OCI-M2 (cell line): ENCODE measurements around the gene RBKS.
"Not testable (repeated sequence)": the region's sequence is repeated elsewhere in the genome, so short reads cannot be mapped to it uniquely, and the experiment has no call there.

Experiments
- DNase-seq: peaks from one replicate; lab custom pipeline; 2025; ENCODE audit not compliant: unreplicated experiment; lab: John Stamatoyannopoulos, UW

RBKS gene

DNA sequence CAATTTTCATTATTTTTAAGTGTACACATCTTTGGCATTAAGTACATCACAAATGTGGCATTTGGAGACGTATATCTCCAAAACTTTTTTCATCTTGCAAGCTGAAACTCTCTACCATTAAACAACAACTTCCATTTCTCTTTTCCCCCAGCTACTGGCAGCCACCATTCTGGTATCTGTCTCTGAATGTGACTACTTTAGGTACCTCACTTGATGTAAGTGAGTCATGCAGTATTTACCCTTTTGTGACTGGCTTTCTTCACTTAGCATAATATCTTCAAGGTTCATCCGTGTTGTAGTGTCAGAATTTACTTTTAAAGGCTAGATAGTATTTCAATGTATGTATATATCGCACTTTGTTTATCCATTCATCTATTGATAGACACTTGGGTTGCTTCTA, 17.4 kb upstream of the RBKS start:
- DNase-seq, result no peak

DNA sequence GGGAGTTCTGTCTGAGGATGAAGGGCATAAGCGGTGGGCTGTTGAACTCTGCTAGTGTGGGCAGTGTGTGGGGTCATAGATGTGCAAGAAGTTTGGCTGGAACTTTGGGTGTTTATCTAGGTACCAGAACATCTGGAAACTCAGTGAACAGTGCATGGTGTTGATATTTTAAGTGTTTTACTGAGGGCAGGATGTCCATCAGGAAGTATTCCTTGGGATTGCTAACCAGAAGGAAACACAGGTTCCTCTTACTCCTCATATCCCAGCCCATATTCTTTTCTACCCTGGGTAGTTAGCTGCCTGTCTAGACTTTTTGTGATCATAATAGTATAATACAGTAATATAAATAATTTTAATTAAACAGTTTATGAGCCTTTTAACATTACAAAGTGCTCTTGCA, 15.9 kb upstream of the RBKS start:
- no peak for DNase-seq

- DNase-seq, result no peak
These were observed 14.1 kb upstream of the RBKS start for GRCh38 chr2:27904405-27904665.

DNA sequence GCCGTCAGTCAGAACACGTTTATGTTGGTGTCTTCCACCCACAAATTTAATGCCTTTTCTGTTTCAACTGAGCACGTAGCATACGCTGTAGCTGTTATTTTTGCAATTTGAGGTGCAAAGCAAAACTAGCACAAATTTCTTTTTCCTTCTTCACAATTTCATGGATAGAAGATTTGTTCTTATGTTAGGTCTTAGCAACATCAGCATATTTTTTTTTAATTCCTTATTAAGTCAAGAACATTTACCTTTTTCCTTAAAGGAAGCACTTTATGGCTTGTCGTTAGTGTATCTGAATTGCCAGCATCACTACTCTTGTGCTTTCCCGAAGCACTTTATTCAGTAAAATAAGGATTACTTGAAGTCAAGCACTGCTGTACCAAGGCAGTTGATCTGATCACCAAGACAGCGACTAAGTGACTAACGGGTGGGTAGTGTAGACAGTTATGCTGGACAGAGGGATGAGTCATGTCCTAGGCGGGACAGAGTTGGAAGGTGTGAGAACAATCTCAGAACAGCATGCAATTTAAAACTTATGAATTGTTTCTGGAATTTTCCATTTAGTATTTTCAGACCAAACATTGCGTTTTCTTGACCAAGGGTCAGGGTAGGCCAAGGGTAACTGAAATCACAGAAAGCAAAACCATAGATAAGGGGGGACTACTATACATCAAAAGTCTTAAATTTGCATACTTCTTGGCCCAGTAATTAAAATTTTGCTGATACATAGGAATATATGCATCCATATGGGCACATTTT, 13.6 kb upstream of the RBKS start:
- DNase-seq, result no peak

- DNase-seq, result no peak
These were observed 12.8 kb upstream of the RBKS start for GRCh38 chr2:27903018-27903417.

- no peak for DNase-seq
These were observed 11.9 kb upstream of the RBKS start for GRCh38 chr2:27902098-27902497.

DNA sequence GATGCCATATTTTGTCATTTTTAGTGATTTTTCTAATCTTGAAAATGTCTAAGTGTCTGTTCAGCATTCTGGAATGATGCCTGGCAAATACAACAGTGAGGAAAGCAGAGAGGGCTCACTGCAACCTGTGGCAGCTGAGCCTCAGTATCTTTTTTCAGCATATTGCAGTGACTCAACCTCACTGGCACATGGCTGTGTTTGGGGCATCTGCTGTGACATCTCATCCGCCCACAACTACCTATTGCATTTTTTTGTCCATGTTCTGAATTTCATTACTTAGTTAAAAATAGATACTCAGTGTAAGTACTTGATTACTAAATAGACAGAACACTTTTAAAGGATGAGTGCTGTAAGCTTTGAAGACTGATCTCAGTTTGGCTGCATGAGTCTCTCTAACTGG, 11.0 kb upstream of the RBKS start:
- no peak for DNase-seq

GRCh38 chr2:27897717-27898116, 7.5 kb upstream of the RBKS start:
- no peak for DNase-seq

GRCh38 chr2:27893006-27893405, 2.8 kb upstream of the RBKS start:
- DNase-seq, result no peak

GRCh38 chr2:27891673-27892105, 1.5 kb upstream of the RBKS start:
- no peak for DNase-seq

GRCh38 chr2:27890924-27891672, 911 bp upstream of the RBKS start:
- no peak for DNase-seq

DNA sequence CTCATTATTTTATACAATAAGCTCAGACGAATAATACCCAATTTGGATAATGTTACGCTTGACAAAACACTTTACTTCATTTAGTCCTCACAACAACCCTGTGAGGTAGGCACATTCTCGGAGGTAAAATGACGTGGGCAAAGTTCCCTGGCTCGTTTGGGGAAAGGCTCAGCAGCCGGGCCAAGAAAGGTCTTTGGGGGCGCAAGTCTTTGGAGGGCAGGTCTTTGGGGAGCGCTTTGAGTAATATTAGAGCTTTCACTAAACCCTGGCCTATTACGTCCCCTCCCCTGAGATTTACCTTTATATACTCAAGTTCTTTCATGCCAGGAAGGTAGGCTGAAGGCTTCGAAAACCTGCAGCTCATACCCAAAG, 427 bp downstream of the RBKS start:
- DNase-seq, result no peak

DNA sequence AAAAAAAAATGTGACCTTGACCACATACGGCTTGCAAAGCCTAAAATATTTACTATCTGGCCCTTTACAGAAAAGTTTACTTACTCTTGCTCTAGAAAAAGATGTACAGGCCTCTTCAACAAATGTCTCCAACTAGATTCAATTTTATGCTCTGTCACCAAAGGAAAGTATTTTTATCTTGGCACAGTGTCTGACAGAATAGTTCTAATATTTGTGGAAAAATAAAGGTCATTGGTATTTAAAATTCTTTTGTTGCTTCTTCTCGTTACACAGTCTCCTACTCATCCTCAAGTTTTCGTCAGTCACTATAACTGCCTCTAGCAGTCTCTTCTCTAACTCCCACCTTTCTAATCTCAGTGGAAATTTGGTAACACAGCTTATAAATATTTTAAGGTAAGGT, 1.4 kb downstream of the RBKS start:
- DNase-seq, result no peak

- DNase-seq, result no peak
These were observed 2.4 kb downstream of the RBKS start for GRCh38 chr2:27887830-27888229.

DNA sequence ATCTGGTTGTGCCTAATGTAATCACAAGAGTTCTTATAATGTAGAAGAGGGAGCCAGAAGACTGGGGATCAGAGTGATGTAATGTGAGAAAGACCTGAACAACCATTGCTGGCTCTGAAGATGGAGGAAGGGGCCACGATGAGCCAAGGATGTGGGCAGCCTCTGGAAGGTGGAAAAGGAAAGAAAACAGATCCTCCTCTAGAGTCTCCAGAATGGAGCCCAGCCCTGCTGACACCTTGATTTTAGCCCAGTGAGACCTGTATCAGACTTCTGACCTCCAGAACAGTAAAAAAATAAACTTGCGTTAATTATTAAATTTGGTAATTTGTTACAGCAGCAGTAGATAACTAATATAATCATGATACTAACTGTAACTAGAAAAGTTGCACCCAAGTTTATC, 3.1 kb downstream of the RBKS start:
- no peak for DNase-seq

- no peak for DNase-seq
These were observed 3.9 kb downstream of the RBKS start for GRCh38 chr2:27886322-27886721.

- DNase-seq, result no peak
These were observed 4.5 kb downstream of the RBKS start for GRCh38 chr2:27885661-27886060.

DNA sequence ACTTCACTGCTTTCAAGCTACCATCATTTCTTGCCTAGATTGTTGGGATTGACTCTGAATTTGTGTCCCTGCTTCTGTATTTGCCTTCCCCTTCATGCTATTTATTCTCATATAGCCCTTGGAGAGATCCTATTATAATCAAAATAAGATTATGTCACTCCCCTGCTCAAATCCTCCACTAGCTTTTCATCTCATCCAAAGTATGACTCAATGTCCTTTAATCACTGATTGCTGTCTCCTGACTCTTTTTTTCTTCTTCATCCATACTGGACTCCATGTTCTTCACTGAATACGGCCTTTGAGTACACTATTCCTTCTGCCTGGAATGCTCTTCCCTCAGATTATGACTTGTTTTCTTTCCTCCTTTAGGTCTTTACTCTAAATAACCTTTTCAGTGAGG, 5.0 kb downstream of the RBKS start:
- no peak for DNase-seq

DNA sequence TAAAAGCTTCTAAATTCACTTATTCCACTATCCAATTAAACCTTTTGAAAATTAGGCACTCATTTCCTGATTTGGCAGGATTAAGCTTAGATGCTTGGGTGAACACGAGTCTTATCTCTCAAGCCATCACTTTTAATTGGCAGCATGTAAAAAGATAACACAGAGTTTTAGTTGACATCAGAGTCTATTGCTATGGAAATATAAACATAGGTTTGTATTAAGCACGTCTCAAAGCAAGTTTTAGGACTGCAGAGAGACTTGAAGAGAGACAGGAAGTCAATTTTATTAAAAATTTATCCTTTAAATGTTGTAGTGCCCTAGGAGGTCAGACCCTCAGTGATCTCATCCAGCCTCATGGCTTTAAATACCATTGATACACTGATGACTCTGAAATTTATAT, 5.6 kb downstream of the RBKS start:
- DNase-seq, result no peak

GRCh38 chr2:27882584-27882922, 7.6 kb downstream of the RBKS start:
- DNase-seq, result not testable (repeated sequence)

DNA sequence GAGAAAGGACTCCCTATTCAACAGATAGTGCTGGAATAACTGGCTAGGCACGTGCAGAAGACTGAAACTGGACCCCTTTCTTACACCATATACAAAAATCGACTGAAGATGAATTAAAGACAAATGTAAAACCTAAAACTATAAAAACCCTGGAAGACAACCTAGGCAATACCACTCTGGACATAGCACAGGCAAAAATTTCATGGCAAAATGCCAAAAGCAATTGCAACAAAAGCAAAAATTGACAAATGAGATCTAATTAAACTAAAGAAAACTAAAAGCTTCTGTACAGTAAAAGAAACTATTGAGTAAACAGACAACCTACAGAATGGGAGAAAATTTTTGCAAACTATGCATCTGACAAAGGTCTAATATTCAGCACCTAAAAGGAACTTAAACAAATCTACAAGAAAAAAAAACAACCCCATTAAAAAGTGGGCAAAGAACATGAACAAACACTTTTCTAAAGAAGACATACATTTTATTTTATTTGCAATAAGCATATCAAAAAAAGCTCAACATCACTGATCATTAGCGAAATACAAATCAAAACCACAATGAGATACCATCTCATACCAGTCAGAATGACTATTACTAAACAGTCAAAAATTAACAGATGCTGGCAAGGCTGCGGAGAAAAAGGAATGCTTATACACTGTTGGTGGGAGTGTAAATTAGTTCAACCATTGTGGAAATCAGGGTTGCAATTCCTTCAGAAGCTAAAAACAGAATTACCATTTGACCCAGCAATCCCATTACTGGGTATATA, 8.2 kb downstream of the RBKS start:
- not testable (repeated sequence) for DNase-seq

DNA sequence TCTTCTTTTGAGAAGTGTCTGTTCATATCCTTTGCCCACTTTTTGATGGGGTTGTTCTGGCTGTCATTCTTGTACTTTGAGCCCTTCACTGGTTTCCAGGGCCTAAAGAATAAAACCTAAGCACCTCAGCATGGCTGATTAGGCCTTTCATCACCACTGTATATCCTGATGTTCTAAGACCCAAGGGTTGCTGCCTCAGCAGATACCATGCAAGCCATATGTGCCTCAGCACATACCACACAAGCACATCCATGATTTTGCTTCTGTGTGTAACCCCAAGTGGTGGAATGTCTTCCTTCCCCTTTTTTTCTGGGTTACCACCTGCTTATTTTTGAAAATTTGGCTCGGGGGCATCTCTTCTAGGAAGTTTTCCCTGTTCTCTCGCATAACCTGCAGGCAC, 11.4 kb downstream of the RBKS start:
- DNase-seq, result no peak
